Dedifferentiated amniotic fluid mesenchymal stem cell (primary cell): Measurements from ENCODE around the gene SNAP25.
A peak's percentile ranks its signal among the peaks of the same experiment; 100 is the strongest.

Source experiments
- DNase-seq: peaks from one replicate; pipeline ENCODE4 v3.0.0-alpha.2; 2016; ENCODE audit errors: extremely low spot score

SNAP25 gene

DNA sequence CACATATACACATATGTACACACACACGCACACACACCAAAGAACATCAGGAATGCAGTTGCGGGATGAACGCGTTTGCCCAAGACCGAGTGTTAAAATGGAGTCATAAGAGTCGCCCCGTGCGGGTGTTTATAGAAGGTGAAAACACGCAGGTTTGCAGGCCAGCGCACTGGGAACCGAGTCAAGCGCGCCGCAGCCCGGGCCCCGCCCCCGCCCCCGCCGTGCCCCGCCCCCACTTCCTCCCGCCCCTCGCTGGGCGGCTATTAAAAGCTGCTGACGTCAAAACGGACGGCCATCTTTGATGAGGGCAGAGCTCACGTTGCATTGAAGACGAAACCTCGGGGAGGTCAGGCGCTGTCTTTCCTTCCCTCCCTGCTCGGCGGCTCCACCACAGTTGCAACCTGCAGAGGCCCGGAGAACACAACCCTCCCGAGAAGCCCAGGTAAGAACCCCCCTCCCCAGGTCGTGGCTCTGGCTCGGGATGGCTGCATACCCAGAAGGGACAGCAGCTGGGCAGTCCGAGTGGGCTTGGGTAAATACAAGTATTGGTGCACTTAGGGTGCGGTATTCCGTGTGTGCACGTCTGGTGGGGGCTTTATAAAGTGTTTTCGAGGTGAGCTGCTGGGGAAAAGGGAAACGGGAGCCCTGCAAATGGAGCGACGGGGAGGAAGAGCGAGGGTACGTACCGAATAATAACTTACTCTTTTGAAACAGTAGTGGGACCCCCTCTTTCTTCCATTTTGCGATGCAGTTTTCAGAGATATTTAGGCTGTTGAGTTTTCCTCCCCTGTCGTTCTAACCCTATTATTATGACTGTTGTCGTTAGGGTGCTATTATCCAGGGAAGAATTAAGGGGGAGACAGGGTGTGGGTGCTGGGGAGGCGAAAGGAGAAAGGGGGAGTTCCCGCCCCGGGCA is at the start of gene SNAP25:
Gene SNAP25, plus strand, starts transcription at position 295 of the 916 bp plus-strand sequence. CDS start 56,662 bp downstream, outside the sequence.
- DNase-seq: peak; percentile 50

DNA sequence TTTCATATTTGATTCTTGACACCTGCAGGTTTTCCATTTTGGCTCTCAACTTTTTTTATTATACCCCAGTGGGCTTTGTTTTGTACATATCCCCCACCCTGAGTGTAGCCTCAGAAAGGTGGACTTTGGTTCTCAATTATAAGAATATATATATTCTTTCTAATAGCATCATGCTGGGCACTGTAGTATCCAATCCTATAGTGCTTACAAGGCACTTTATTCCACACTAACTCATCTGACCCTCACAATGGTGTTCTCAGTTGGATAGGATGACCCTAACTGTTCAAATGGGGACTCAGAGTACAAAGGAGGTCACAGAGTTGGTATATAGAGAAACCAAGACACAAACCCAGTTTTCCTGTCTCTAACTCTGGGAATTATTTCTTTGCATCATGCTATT is 48.9 kb upstream of the SNAP25 start:
- DNase-seq: no peak

DNA sequence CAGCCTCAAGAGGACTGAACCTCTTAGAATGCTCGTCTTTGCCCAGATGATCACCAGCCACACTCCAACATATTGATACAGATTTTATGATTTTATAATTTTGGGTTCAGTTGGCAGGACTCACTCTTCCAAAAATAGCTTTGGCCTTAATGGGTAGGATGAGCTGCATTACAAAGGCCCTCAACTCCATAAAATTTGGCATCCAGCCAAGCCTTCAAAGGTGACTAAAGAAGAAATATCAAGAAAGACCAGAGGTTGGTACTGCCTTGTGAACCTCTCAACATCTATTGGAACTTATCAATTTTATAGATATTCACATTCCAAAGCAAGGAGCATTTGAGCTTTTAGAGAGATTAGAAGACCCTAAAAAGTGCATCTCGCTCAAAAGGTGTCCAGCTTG is 48.4 kb upstream of the SNAP25 start:
- DNase-seq: no peak

DNA sequence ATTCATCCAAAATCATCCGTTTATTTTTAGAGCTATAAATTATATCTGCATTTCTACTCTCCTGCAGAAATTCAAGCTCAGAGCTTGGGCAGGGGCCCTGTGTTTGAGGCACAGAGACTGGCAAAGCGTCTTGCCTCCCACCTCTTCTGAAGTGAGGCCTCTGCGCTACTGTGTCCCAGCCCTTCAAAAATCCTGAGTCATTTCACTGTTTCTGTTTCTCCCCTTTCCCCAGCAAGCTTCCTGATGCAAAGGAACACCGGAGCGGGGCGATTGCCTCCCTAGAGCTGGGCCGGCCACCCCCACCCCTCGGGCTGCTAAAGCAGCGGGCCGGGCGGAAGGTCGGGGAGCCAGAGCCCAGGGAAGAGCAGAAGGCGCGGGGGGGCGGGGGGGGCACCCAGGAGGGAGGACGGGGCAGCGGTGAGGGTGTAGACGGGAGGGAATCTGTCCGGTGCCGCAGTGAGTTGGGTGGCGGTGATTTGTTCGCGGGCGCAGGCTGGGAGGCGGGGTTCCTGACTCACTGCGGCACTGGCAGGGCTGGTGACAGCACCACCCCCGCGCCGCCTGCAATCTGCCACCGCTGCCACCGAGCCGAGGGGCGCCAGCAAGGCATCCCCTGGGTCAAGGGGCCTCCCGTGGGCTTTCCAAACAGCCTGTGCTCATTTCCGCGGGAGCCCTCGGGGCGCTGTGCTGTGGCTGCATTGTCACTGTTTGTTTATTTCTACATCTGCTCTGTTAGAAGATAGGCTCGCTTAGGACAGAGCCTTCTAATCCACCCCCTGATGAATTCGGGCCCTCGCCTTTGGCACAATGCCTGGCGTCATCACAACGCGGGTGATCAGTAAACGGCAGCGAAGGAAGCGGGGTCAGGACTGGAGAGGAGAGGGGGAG is 46.5 kb upstream of the SNAP25 start:
- DNase-seq: no peak

GRCh38 chr20:10172998-10173655 is 45.5 kb upstream of the SNAP25 start:
- no peak for DNase-seq

GRCh38 chr20:10174400-10174799 is 44.2 kb upstream of the SNAP25 start:
- DNase-seq: no peak

- no peak for DNase-seq
Observed at GRCh38 chr20:10177326-10177725, 41.3 kb upstream of the SNAP25 start.

- DNase-seq: no peak
Observed at GRCh38 chr20:10178091-10178490, 40.5 kb upstream of the SNAP25 start.

GRCh38 chr20:10178727-10179313 is 39.8 kb upstream of the SNAP25 start:
- DNase-seq: no peak

DNA sequence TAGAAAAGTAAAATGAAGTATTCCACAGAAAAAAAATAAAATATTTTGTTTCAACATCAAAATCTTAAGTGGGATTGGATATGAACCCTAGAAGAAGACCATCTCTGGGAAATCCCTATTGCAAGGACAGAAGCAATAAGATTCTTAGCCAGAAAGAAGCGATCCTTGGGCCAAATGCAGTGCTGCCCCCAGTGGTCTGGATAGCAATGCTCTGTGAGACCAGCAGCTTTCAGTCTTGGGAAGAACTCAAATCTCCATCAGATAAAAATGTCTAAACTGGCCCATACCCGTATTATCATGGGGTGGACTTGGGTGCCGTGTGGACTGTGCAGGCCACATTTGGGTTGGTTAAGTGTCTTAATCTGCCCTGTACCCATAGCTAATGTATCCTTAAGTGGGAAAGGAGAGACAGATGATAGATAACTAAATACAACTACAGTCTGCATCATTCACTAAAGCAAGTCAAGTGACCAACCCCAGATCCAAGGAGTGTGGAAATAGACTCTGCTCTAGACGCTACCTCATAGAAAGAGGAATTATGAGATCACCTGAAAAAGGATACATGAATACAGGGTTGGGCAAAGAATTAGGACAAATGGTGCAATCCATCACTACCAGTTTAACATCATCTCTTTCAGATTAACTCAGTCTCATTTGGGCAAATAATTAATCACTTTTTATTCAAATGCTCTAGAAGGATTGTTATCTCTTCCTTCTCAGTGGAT is 38.9 kb upstream of the SNAP25 start:
- no peak for DNase-seq

- no peak for DNase-seq
Observed at GRCh38 chr20:10180651-10181235, 37.9 kb upstream of the SNAP25 start.

DNA sequence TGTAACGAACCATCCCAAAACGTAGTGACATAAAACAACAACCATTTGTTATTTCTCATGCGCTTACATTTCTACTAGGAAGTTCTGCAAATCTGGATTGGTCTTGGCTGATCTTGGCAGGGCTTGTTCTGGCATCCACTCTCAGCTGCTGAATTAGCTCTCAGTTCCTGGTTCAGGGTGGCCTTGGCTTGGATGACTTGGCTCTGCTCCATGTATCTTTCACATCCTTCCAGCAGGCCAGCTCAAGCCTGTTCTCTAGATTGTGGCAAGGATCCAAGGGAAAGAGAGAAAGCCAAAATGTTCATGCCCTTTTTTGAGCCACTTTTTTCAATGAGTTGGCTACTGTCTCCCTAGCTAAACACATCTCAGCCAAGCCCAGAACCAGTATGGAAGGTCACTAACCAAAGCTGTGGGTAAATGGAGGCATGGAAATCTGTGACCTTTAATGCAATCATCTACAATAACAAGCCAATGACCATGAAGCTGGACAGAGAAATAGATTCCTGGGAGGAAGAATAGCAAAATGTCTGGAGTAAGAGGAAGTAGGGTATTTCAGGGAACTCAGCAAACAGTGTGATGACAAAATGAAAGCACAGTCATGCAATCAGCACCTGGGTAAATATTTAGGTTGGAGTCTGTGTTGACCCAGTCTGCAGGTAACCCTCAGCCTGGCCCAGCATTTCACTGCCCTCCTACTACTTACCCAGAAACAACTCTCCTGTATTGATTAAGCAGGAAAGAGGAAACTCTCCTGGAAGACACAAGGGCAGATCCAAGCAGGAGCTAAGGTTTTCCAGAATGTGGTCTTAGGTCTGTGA is 32.7 kb upstream of the SNAP25 start:
- DNase-seq: no peak

- no peak for DNase-seq
Observed at GRCh38 chr20:10190456-10190855, 28.2 kb upstream of the SNAP25 start.

GRCh38 chr20:10192171-10192570 is 26.5 kb upstream of the SNAP25 start:
- no peak for DNase-seq

DNA sequence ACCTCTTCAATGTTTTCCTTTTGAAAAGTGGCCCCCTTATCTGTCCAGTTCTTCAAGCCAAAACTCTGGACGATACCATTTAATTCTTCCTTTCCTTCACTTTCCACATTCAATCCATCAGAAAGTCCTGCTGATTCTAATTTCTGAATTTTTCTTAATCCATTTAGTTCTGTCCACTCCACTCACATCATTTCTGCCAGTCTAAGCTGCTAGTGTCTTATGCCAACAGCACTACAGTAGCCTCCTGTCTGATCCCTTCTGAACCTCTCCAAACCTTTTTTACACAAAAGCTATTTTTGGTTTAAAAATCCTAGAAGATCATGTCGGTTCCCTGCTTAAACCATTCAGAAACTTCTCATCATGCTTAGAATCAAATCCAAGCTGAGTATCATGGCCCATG is 24.5 kb upstream of the SNAP25 start:
- DNase-seq: no peak

- peak; percentile 55 for DNase-seq
Observed at GRCh38 chr20:10200330-10200729, 18.3 kb upstream of the SNAP25 start.

- no peak for DNase-seq
Observed at GRCh38 chr20:10201321-10201870, 17.2 kb upstream of the SNAP25 start.

DNA sequence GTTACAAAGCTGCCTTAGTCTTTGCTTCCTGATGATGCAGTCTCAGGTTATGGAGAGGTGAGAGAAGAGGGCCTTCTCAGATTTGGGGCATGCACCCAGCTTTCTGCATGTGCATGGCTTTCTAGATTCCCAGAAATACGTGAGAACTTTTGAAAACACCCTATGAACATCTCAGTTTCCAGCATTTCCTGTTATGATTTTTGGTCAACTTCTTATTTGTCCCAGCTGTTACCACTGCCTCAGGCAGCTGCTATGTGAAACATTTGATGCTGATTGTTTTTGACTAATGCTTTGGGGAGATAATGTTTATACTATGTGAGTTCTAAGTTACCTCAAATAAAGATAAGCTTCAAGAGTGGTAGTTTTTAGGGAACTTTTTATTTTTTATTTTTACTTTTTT is 9.5 kb upstream of the SNAP25 start:
- DNase-seq: peak; percentile 71

GRCh38 chr20:10213526-10213925 is 5.1 kb upstream of the SNAP25 start:
- no peak for DNase-seq
